ENCODE data around the gene KLK15. TPM values are rescaled to one million over a fixed set of nuclear protein-coding genes. Genes with fewer than 3 reads are reported as not detected.

Gene KLK15
- total and polyA plus RNA-seq, 2 donors (not counting 3 experiments of a cell fraction or from before 2014, with no cell fraction given), result not detected

- no peak for TF ChIP-seq POLR2AphosphoS5 (IDR thresholded peaks at IDR 0.05; ENCODE audit: insufficient read depth, low read depth, low read length)
- TF ChIP-seq GATA2 (IDR thresholded peaks at IDR 0.05; ENCODE audit: insufficient read depth, insufficient read length, low read depth, low read length), result no peak
- TF ChIP-seq FOS (IDR thresholded peaks at IDR 0.05; ENCODE audit: borderline replicate concordance, insufficient read depth, low read length), result no peak
- TF ChIP-seq EZH2 (IDR thresholded peaks at IDR 0.05; ENCODE audit: borderline replicate concordance, low read depth, low read length, severe bottlenecking), result no peak
- no peak for TF ChIP-seq MYC (IDR thresholded peaks at IDR 0.05; ENCODE audit: low read depth, low read length)
- TF ChIP-seq CTCF (IDR thresholded peaks at IDR 0.05; ENCODE audit: extremely low read depth in 1 of 2, insufficient read depth in 1 of 2, low read depth in 1 of 2, low read length in 2 of 2), result no peak
- TF ChIP-seq POLR2A (IDR thresholded peaks at IDR 0.05; ENCODE audit: low read depth, low read length), result no peak
- no peak for TF ChIP-seq MAX (IDR thresholded peaks at IDR 0.05; ENCODE audit: insufficient read depth, insufficient read length)
- no peak for TF ChIP-seq JUN (IDR thresholded peaks at IDR 0.05; ENCODE audit: borderline replicate concordance, insufficient read depth, insufficient read length, low read depth)
- Histone ChIP-seq H3K36me3 (ENCODE audit: control insufficient read depth in 2 of 2, extremely low read depth in 1 of 2, insufficient read depth in 2 of 2, low read length in 2 of 2) (no peaks in the 10 kb centered on the region), H3K27ac (ENCODE audit: insufficient read depth, low read depth, low read length) (no peak overlapping the region), H3K27me3 (ENCODE audit: control insufficient read depth in 2 of 2, insufficient read depth in 2 of 2, low read length in 2 of 2) (no peaks in the 10 kb centered on the region), H3K4me1 (ENCODE audit: control insufficient read depth, extremely low read depth, insufficient read depth, low read length) (no peaks in the 10 kb centered on the region), H3K4me2 (ENCODE audit: insufficient read depth, low read length) (no peak overlapping the region), H3K4me3 (replicated peaks in 1 of 3; ENCODE audit: insufficient read depth in 1 of 3, low read depth in 1 of 3, low read length in 3 of 3) (no peak overlapping the region), H4K20me1 (replicated peaks; ENCODE audit: control insufficient read depth, extremely low read depth, insufficient read depth, low read length) (no peaks in the 10 kb centered on the region), H3K9me1 (replicated peaks; ENCODE audit: control insufficient read depth, extremely low read depth, insufficient read depth, low read length) (no peaks in the 10 kb centered on the region), H3K9ac (replicated peaks; ENCODE audit: extremely low read depth, insufficient read depth, low read length) (no peak overlapping the region), H3K79me2 (ENCODE audit: control insufficient read depth, insufficient read depth, low read length) (no peaks in the 10 kb centered on the region), H3K9me3 (replicated peaks; ENCODE audit: control insufficient read depth, insufficient read depth, low read length) (no peaks in the 10 kb centered on the region), H2AFZ (ENCODE audit: low read depth, low read length) (no peak overlapping the region)
- FAIRE-seq (no peak), DNase-seq (ENCODE audit: low read depth, low spot score) (no peak)
- POLR2A ChIA-PET, result no interaction called here
- dilution Hi-C loops (cut with MboI; ENCODE audit: extremely low pct_ligation_motif_present, low sequenced_read_pairs) (no loop called here), intact Hi-C loops (cut with micrococcal nuclease) (no loop called here)
- no TSS peak for BruUV-seq (replicated peaks)
- CTCF ChIA-PET, result no interaction called here
Measured at GRCh38 chr19:50829801-50830200, 3.6 kb downstream of the KLK15 start.

Measured in endothelial cell of umbilical vein (primary cell).